Measurements from ENCODE around the gene TTYH3. TPM values are rescaled to one million over a fixed set of nuclear protein-coding genes. Genes with fewer than 3 reads are reported as not detected.

The TTYH3 gene
- total RNA-seq, 4 donors from 2014 or later = 7.2 to 43.2 (median 15.7) TPM

GRCh38 chr7:2639181-2639681, 7.4 kb downstream of the TTYH3 start:
- Histone ChIP-seq H3K9me3 (no peaks in the 10 kb centered on the region), H3K4me1 (peaks cover 0 to 89% (median 59%) of the 10 kb centered on the region in 4 donors), H3K27ac (peak overlapping the region in 2 of 4 donors; percentile 60 to 71), H3K27me3 (no peaks in the 10 kb centered on the region), H3K4me3 (no peak overlapping the region), H3K36me3 (no peaks in the 10 kb centered on the region)
- no peak for TF ChIP-seq EP300 (IDR thresholded peaks at IDR 0.05)
- TF ChIP-seq CTCF (IDR thresholded peaks at IDR 0.05) = no peak
- TF ChIP-seq POLR2A (IDR thresholded peaks at IDR 0.05) = no peak
- DNase-seq (ENCODE audit: low spot score in 2 of 2) = no peak
- 68 to 82% methylated on average over 20 to 24 of the region's 24 CpGs for WGBS, 2 donors

- Histone ChIP-seq H3K27me3 (no peaks in the 10 kb centered on the region), H3K4me3 (no peak overlapping the region), H3K36me3 (no peaks in the 10 kb centered on the region), H3K4me1 (peaks cover 0 to 89% (median 60%) of the 10 kb centered on the region in 4 donors), H3K27ac (no peak overlapping the region), H3K9me3 (no peaks in the 10 kb centered on the region)
- no peak for DNase-seq (ENCODE audit: low spot score in 2 of 2)
- WGBS, 2 donors = 85 to 87% methylated on average over 26 to 36 of the region's 37 CpGs
- TF ChIP-seq CTCF (IDR thresholded peaks at IDR 0.05) (no peak), POLR2A (IDR thresholded peaks at IDR 0.05) (no peak), EP300 (IDR thresholded peaks at IDR 0.05) (no peak)
These were observed 8.1 kb downstream of the TTYH3 start for GRCh38 chr7:2639695-2640481.

- H3K27ac ChIP-seq = peak overlapping the region in 2 of 4 donors; percentile 70 to 76
- peaks cover 0 to 89% (median 61%) of the 10 kb centered on the region in 4 donors for H3K4me1 ChIP-seq
- DNase-seq (ENCODE audit: low spot score in 2 of 2) = no peak
- no peaks in the 10 kb centered on the region for H3K36me3 ChIP-seq
- no peaks in the 10 kb centered on the region for H3K27me3 ChIP-seq
- TF ChIP-seq EP300 (IDR thresholded peaks at IDR 0.05) = no peak
- no peaks in the 10 kb centered on the region for H3K9me3 ChIP-seq
- H3K4me3 ChIP-seq = no peak overlapping the region
- WGBS, 2 donors = 86% methylated on average over 5 of the region's 12 CpGs; no CpG with 5 or more reads in 1 of the 2 donors
These were observed 8.7 kb downstream of the TTYH3 start for GRCh38 chr7:2640482-2640830.

DNA sequence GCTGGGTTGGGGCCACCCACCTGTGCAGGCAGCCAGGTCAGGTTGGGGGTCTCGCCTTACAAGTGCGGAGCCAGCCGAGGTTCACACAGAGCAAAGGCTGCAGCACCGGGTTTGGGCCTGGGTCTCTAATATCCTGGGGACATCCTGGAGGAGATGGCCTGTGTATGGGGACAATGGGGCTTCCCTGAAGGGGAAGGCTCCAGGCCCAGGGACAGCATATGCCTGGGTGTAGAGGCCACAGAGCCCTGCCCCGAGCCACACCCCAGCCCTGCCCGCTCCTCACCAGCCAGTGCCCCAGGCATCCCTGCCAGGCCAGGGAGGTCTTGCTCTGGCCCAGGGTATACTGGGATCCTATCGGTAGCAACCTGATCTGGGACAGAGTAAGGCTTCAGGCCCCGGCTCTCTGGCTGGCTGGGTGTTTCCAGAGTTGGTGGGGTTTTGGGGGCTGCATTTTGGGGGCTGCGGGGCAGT, 9.1 kb downstream of the TTYH3 start:
- Histone ChIP-seq H3K9me3 (no peaks in the 10 kb centered on the region), H3K36me3 (no peaks in the 10 kb centered on the region), H3K4me3 (peak overlapping the region in 2 of 4 donors; percentile 22 to 37), H3K27me3 (no peaks in the 10 kb centered on the region), H3K4me1 (peaks cover 0 to 84% (median 61%) of the 10 kb centered on the region in 4 donors), H3K27ac (peak overlapping the region in 3 of 4 donors; percentile 49 to 76 (median 70))
- no peak for DNase-seq (ENCODE audit: low spot score in 2 of 2)
- no peak for TF ChIP-seq POLR2A (IDR thresholded peaks at IDR 0.05)
- TF ChIP-seq CTCF (IDR thresholded peaks at IDR 0.05) = no peak
- TF ChIP-seq EP300 (IDR thresholded peaks at IDR 0.05) = no peak
- WGBS, 2 donors = 76 to 87% methylated on average over 3 to 5 of the region's 9 CpGs

GRCh38 chr7:2641406-2642393, 9.9 kb downstream of the TTYH3 start:
- Histone ChIP-seq H3K27me3 (no peaks in the 10 kb centered on the region), H3K36me3 (peaks cover 0 to 2% (median 0%) of the 10 kb centered on the region in 3 donors), H3K27ac (peak overlapping the region in 3 of 4 donors; percentile 49 to 76 (median 70)), H3K4me1 (peaks cover 0 to 76% (median 59%) of the 10 kb centered on the region in 4 donors), H3K4me3 (peak overlapping the region in 2 of 4 donors; percentile 22 to 37), H3K9me3 (no peaks in the 10 kb centered on the region)
- peak; percentile 71 to 81 for DNase-seq (ENCODE audit: low spot score in 2 of 2)
- WGBS, 2 donors = 30 to 33% methylated on average over 33 to 36 of the region's 39 CpGs
- peak in 1 of 5 experiments; percentile 28 for TF ChIP-seq CTCF (IDR thresholded peaks at IDR 0.05)
- TF ChIP-seq POLR2A (IDR thresholded peaks at IDR 0.05) = peak in 1 of 2 donors; percentile 20
- peak; percentile 91 to 98 for TF ChIP-seq EP300 (IDR thresholded peaks at IDR 0.05)
